Measurements from ENCODE around the gene LDLRAD4. TPM values are rescaled to one million over a fixed set of nuclear protein-coding genes. Genes with fewer than 3 reads are reported as not detected.

LDLRAD4 gene
- total and polyA plus RNA-seq, 2 experiments from 2014 or later = 0.73 to 1.9 TPM

- TF ChIP-seq ZNF462 (CRISPR knock-in tag; IDR thresholded peaks at IDR 0.05) = no peak
- TF ChIP-seq ZNF331 (CRISPR knock-in tag; IDR thresholded peaks at IDR 0.05; ENCODE audit: low read depth) = no peak
Observed at GRCh38 chr18:13406049-13406615, 187.6 kb downstream of the LDLRAD4 start (continued).

DNA sequence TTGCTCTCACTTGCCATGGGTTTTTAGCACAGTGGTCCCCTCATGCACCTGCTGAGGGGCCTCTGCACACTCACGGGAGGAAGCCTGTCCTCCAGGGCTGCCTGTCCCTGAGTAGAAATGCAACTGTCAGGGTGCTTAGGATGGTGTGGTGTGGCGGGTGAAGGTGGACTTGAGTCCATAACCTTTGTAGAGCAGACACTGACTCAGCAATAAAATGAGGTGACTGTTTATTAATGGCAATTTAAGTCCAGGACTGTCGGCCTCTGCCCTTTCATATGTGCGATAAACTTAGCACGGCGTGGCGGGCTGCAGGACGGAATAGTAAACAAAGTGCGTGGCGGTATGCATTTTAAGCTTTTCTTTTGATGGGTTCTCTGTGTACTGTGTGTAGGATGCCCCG, 188.2 kb downstream of the LDLRAD4 start:
- Histone ChIP-seq H3K79me2 (replicated peaks; ENCODE audit: insufficient read depth) (no peaks in the 10 kb centered on the region), H3K4me2 (no peak overlapping the region), H3K36me3 (ENCODE audit: insufficient read depth) (no peaks in the 10 kb centered on the region), H3K4me3 (no peak overlapping the region), H2AFZ (no peak overlapping the region), H4K20me1 (replicated peaks; ENCODE audit: insufficient read depth) (no peaks in the 10 kb centered on the region), H3F3A (replicated peaks; ENCODE audit: low read depth) (no peaks in the 10 kb centered on the region), H3K27ac (ENCODE audit: low read depth) (no peak overlapping the region), H3K27me3 (ENCODE audit: insufficient read depth) (no peaks in the 10 kb centered on the region), H3K4me1 (ENCODE audit: insufficient read depth) (no peaks in the 10 kb centered on the region), H3K9me2 (ENCODE audit: insufficient read depth) (no peaks in the 10 kb centered on the region)
- DNase-seq (ENCODE audit: low spot score) = no peak
- no peak for ATAC-seq
- peaks cover 6% of the 10 kb centered on the region for H3K27me3 Mint-ChIP-seq (ENCODE audit: insufficient read depth, low read depth, poor library complexity)
- no peaks in the 10 kb centered on the region for H3K36me3 Mint-ChIP-seq (ENCODE audit: low read depth)
- peak overlapping the region; percentile 31; the same call in 1 of the 2 replicates for H3K27ac Mint-ChIP-seq
- no peak overlapping the region for H3K4me3 Mint-ChIP-seq
- no peaks in the 10 kb centered on the region for H3K4me1 Mint-ChIP-seq
- no peaks in the 10 kb centered on the region for H3K9me3 Mint-ChIP-seq
- TF ChIP-seq EZH2phosphoT487 (IDR thresholded peaks at IDR 0.05; ENCODE audit: unreplicated experiment) = no peak
- no peak for TF ChIP-seq ZNF462 (CRISPR knock-in tag; IDR thresholded peaks at IDR 0.05)
- TF ChIP-seq CREB1 (CRISPR knock-in tag; IDR thresholded peaks at IDR 0.05; ENCODE audit: low read depth) = no peak
- TF ChIP-seq, protein P1, sequence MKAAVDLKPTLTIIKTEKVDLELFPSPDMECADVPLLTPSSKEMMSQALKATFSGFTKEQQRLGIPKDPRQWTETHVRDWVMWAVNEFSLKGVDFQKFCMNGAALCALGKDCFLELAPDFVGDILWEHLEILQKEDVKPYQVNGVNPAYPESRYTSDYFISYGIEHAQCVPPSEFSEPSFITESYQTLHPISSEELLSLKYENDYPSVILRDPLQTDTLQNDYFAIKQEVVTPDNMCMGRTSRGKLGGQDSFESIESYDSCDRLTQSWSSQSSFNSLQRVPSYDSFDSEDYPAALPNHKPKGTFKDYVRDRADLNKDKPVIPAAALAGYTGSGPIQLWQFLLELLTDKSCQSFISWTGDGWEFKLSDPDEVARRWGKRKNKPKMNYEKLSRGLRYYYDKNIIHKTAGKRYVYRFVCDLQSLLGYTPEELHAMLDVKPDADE (IDR thresholded peaks at IDR 0.05) = no peak
- no peak for TF ChIP-seq ZNF114 (CRISPR knock-in tag; IDR thresholded peaks at IDR 0.05)
- no peak for TF ChIP-seq STAT1 (IDR thresholded peaks at IDR 0.05; ENCODE audit: unreplicated experiment)

All from GM23338 (cell line).